Peyer's patch (tissue), 4 donors: Measurements from ENCODE around the gene CAPS.

Source experiments
- CTCF ChIP-seq, 6 experiments: fragments of 450-650 bp in 4 of 6; fragments of 200-600 bp in 2 of 6; sonication (generic) in 1 of 6; IDR thresholded peaks; one replicate each; pipeline ENCODE4 v1.5.1; 2017 to 2019; ENCODE audit warnings: antibody characterized with exemption in 6 of 6, mild to moderate bottlenecking in 3 of 6, moderate library complexity in 1 of 6
- POLR2A ChIP-seq, 2 donors: fragments of 450-650 bp; IDR thresholded peaks; one replicate each; pipeline ENCODE4 v1.5.1; 2017; ENCODE audit warnings: antibody characterized with exemption in 2 of 2, mild to moderate bottlenecking in 2 of 2, moderate library complexity in 2 of 2

- TF ChIP-seq POLR2A (IDR thresholded peaks at IDR 0.05): no peak
- TF ChIP-seq CTCF (IDR thresholded peaks at IDR 0.05): no peak
These were observed 22.2 kb downstream of the CAPS start for GRCh38 chr19:5936292-5936592.
